Fibroblast of the aortic adventitia (primary cell): Measurements from ENCODE around the gene RAD21L1. TPM values are rescaled to one million over a fixed set of nuclear protein-coding genes. Genes with fewer than 3 reads are reported as not detected.

Experiments
- DNase-seq: peaks from one replicate; pipeline ENCODE4 v3.0.0-alpha.2; 2010; ENCODE audit warnings: low read depth
- H3K4me3 ChIP-seq: 2 replicates; pipeline ENCODE4 v1.5.1; 2011; ENCODE audit warnings: low read depth, mild to moderate bottlenecking, control low read depth, low read length, moderate library complexity
- CTCF ChIP-seq: IDR thresholded peaks from 2 replicates; pipeline ENCODE4 v1.5.1; 2011; ENCODE audit warnings: mild to moderate bottlenecking, low read length, control low read depth, inconsistent platforms; ENCODE audit not compliant: insufficient read depth
- total RNA-seq: library from RNA; depleted of rRNA; stranded (reverse); fragments of >200 nt; gene quantifications from 2 replicates; pipeline ENCODE4 v1.2.3, GENCODE V29; 2012; ENCODE audit warnings: low replicate concordance

RAD21L1 gene
- total RNA-seq, 1 donor: not detected

GRCh38 chr20:1298166-1298565 lies 72.3 kb downstream of the RAD21L1 start:
- no peak for TF ChIP-seq CTCF
- H3K4me3 ChIP-seq: no peak overlapping the region
- no peak for DNase-seq

- H3K4me3 ChIP-seq: no peak overlapping the region
- no peak for TF ChIP-seq CTCF
- DNase-seq: no peak
Observed at GRCh38 chr20:1298888-1299511, 73.2 kb downstream of the RAD21L1 start.

GRCh38 chr20:1299522-1299921 lies 73.7 kb downstream of the RAD21L1 start:
- no peak for TF ChIP-seq CTCF

GRCh38 chr20:1300083-1300840 lies 74.4 kb downstream of the RAD21L1 start:
- H3K4me3 ChIP-seq: no peak overlapping the region
- no peak for DNase-seq
- TF ChIP-seq CTCF: no peak

More at GRCh38 chr20:1299522-1299921, 73.7 kb downstream of the RAD21L1 start:
- H3K4me3 ChIP-seq: no peak overlapping the region
- no peak for DNase-seq

- H3K4me3 ChIP-seq: no peak overlapping the region
- TF ChIP-seq CTCF: no peak
- peak; percentile 62 for DNase-seq
Observed at GRCh38 chr20:1301031-1301529, 75.2 kb downstream of the RAD21L1 start.

GRCh38 chr20:1302685-1303541 lies 77.1 kb downstream of the RAD21L1 start:
- TF ChIP-seq CTCF: no peak
- no peak for DNase-seq
- H3K4me3 ChIP-seq: no peak overlapping the region
